Endothelial cell of umbilical vein (primary cell): ENCODE results near the gene RCOR2.

Experiments used
- CTCF ChIP-seq, 2 donors: IDR thresholded peaks; 1 replicate in 1 of 2; 2 replicates in 1 of 2; pipeline ENCODE4 v1.5.1; 2011; ENCODE audit warnings: low read length in 2 of 2, mild to moderate bottlenecking in 2 of 2, moderate library complexity in 2 of 2, control low read depth in 1 of 2, inconsistent platforms in 1 of 2, low read depth in 1 of 2; ENCODE audit not compliant: insufficient read depth in 1 of 2; ENCODE audit errors: extremely low read depth in 1 of 2
- EZH2 ChIP-seq: IDR thresholded peaks from 2 replicates; pipeline ENCODE4 v1.6.1; 2012; ENCODE audit warnings: borderline replicate concordance, low read depth, mild to moderate bottlenecking, moderate library complexity, low read length, inconsistent platforms; ENCODE audit not compliant: severe bottlenecking
- FOS ChIP-seq: IDR thresholded peaks from 2 replicates; pipeline ENCODE4 v1.6.1; 2011; ENCODE audit warnings: mild to moderate bottlenecking, low read length, moderate library complexity, borderline replicate concordance; ENCODE audit not compliant: insufficient read depth
- JUN ChIP-seq: IDR thresholded peaks from 2 replicates; pipeline ENCODE4 v1.6.1; 2011; ENCODE audit warnings: borderline replicate concordance, low read depth; ENCODE audit not compliant: insufficient read length, insufficient read depth
- MAX ChIP-seq: IDR thresholded peaks from 2 replicates; pipeline ENCODE4 v1.6.1; 2011; ENCODE audit not compliant: insufficient read depth, insufficient read length
- MYC ChIP-seq: IDR thresholded peaks from one replicate; pipeline ENCODE4 v1.6.1; 2011; ENCODE audit warnings: mild to moderate bottlenecking, low read depth, low read length
- POLR2A ChIP-seq: IDR thresholded peaks from 2 replicates; pipeline ENCODE4 v1.6.1; 2012; ENCODE audit warnings: low read depth, mild to moderate bottlenecking, control low read depth, low read length
- POLR2AphosphoS5 ChIP-seq: IDR thresholded peaks from 2 replicates; pipeline ENCODE4 v1.6.1; 2012; ENCODE audit warnings: low read depth, mild to moderate bottlenecking, control low read depth, low read length, moderate library complexity; ENCODE audit not compliant: insufficient read depth

GRCh38 chr11:63875506-63876065 is 41.4 kb downstream of the RCOR2 start:
- TF ChIP-seq CTCF (IDR thresholded peaks at IDR 0.05; ENCODE audit: extremely low read depth in 1 of 2, insufficient read depth in 1 of 2, low read depth in 1 of 2, low read length in 2 of 2) (no peak), POLR2AphosphoS5 (no peak), POLR2A (no peak), EZH2 (no peak), MAX (no peak), MYC (no peak), JUN (no peak), FOS (no peak)
